B cell (primary cell): Measurements from ENCODE around the gene EML1. TPM values are rescaled to one million over a fixed set of nuclear protein-coding genes. Genes with fewer than 3 reads are reported as not detected.
"Not testable (repeated sequence)": the region's sequence is repeated elsewhere in the genome, so short reads cannot be mapped to it uniquely, and the experiment has no call there.

ENCODE experiments used
- ATAC-seq: fragments of 200-7000 bp; cut with Tn5 transposase; one replicate; pipeline ENCODE4 v1.10.0; 2021; ENCODE audit warnings: low read depth, mild to moderate bottlenecking, moderate number of reproducible peaks, moderate library complexity
- CTCF ChIA-PET: fragments of 350-600 bp; sonication (Branson Sonifier 250); formaldehyde crosslinking; loops from one replicate; lab custom pipeline; 2021; ENCODE audit warnings: antibody characterized with exemption, inconsistent platforms; lab: Charles Lee
- POLR2A ChIA-PET: fragments of 350-600 bp; sonication (Branson Sonifier 250); formaldehyde crosslinking; loops from one replicate; lab custom pipeline; 2021; ENCODE audit warnings: antibody characterized with exemption; lab: Charles Lee
- DNase-seq: peaks from one replicate; pipeline ENCODE4 v3.0.0; 2013
- H2AFZ ChIP-seq: 2 replicates; pipeline ENCODE4 v1.6.1; 2012; ENCODE audit warnings: mild to moderate bottlenecking, low read depth, low read length; ENCODE audit not compliant: insufficient read depth, poor library complexity, severe bottlenecking
- H3K27ac ChIP-seq, 2 donors: 1 replicate in 1 of 2; 2 replicates in 1 of 2; pipeline ENCODE4 v1.5.1; 2012 to 2013; ENCODE audit warnings: low read length in 2 of 2, mild to moderate bottlenecking in 2 of 2, moderate library complexity in 1 of 2
- H3K27me3 ChIP-seq, 4 experiments: fragments of 200-600 bp in 1 of 4; sonication (generic) in 1 of 4; replicated peaks in 1 of 4; 1 replicate in 2 of 4; 2 replicates in 2 of 4; pipeline versions ENCODE4 v1.6.1 to v1.7.0; 2013 to 2016; ENCODE audit warnings: low read length in 3 of 4, mild to moderate bottlenecking in 2 of 4, mixed read lengths in 1 of 4, moderate library complexity in 1 of 4; ENCODE audit not compliant: insufficient read depth in 4 of 4, control insufficient read depth in 3 of 4; ENCODE audit errors: control extremely low read depth in 1 of 4
- H3K36me3 ChIP-seq, 2 experiments: replicated peaks in 1 of 2; 1 replicate in 1 of 2; 2 replicates in 1 of 2; pipeline versions ENCODE4 v1.6.1 to v1.7.1; 2013; ENCODE audit warnings: low read length in 1 of 2; ENCODE audit not compliant: insufficient read depth in 2 of 2, control insufficient read depth in 1 of 2; ENCODE audit errors: control extremely low read depth in 1 of 2, extremely low read depth in 1 of 2
- H3K4me1 ChIP-seq, 2 donors: fragments of 200-600 bp in 1 of 2; sonication (generic) in 1 of 2; 1 replicate in 1 of 2; 2 replicates in 1 of 2; pipeline versions ENCODE4 v1.5.1 to v1.6.1; 2013 to 2017; ENCODE audit warnings: low read length in 2 of 2; ENCODE audit not compliant: control insufficient read depth in 2 of 2, insufficient read depth in 2 of 2
- H3K4me2 ChIP-seq: replicated peaks from 2 replicates; pipeline ENCODE3; 2012; ENCODE audit warnings: mild to moderate bottlenecking, low read depth, low read length; ENCODE audit not compliant: poor library complexity, severe bottlenecking
- H3K4me3 ChIP-seq, 5 experiments: fragments of 200-600 bp in 1 of 5; sonication (generic) in 1 of 5; 1 replicate in 3 of 5; 2 replicates in 2 of 5; pipeline versions ENCODE4 v1.5.1 to v1.7.0; 2011 to 2016; ENCODE audit warnings: low read length in 4 of 5, mild to moderate bottlenecking in 4 of 5, low read depth in 2 of 5, control low read depth in 1 of 5, moderate library complexity in 1 of 5; ENCODE audit not compliant: insufficient read depth in 1 of 5; ENCODE audit errors: control extremely low read depth in 1 of 5, extremely low read depth in 1 of 5
- H3K79me2 ChIP-seq: fragments of 200-600 bp; sonication (generic); one replicate; pipeline ENCODE4 v1.6.0; 2016; ENCODE audit warnings: low read length; ENCODE audit not compliant: control insufficient read depth, insufficient read depth
- H3K9ac ChIP-seq: fragments of 200-600 bp; sonication (generic); 2 replicates; pipeline ENCODE4 v1.6.1; 2017; ENCODE audit warnings: mild to moderate bottlenecking, low read length, moderate library complexity
- H3K9me3 ChIP-seq, 3 donors: one replicate each; pipeline versions ENCODE4 v1.6.1 to v1.7.1; 2013; ENCODE audit warnings: low read length in 2 of 3; ENCODE audit not compliant: control insufficient read depth in 2 of 3, insufficient read depth in 1 of 3; ENCODE audit errors: control extremely low read depth in 1 of 3
- H4K20me1 ChIP-seq: 2 replicates; pipeline ENCODE4 v1.6.0; 2012; ENCODE audit warnings: mild to moderate bottlenecking, low read length; ENCODE audit not compliant: insufficient read depth, control insufficient read depth, poor library complexity, severe bottlenecking
- H3K27ac Mint-ChIP-seq: one replicate; pipeline ENCODE4 v1.8.0; 2021; ENCODE audit warnings: mixed read lengths
- H3K27me3 Mint-ChIP-seq: one replicate; pipeline ENCODE4 v1.8.0; 2021; ENCODE audit warnings: mixed read lengths
- H3K4me1 Mint-ChIP-seq: one replicate; pipeline ENCODE4 v1.8.0; 2021; ENCODE audit warnings: mixed read lengths
- H3K4me3 Mint-ChIP-seq: one replicate; pipeline ENCODE4 v1.8.0; 2021; ENCODE audit warnings: mixed read lengths
- H3K9me3 Mint-ChIP-seq: one replicate; pipeline ENCODE4 v1.8.0; 2022; ENCODE audit warnings: mixed read lengths; ENCODE audit not compliant: insufficient read depth
- EZH2 ChIP-seq: IDR thresholded peaks from 2 replicates; pipeline ENCODE4 v1.6.1; 2012; ENCODE audit warnings: borderline replicate concordance, low read depth, mild to moderate bottlenecking, moderate library complexity, low read length; ENCODE audit not compliant: insufficient read depth, poor library complexity, severe bottlenecking
- WGBS: methylation state at CpG from one replicate; pipeline ENCODE4 v1.1.5; 2013; ENCODE audit warnings: missing lambda C conversion rate; ENCODE audit not compliant: insufficient coverage; 5-methylcytosine and 5-hydroxymethylcytosine counted together
- intact Hi-C: fragments of 100-400 bp; cut with micrococcal nuclease; formaldehyde crosslinking; loops from one replicate; pipeline ENCODE4 v1.10.0; 2022
- polyA plus RNA-seq: library from polyadenylated mRNA; depleted of rRNA; stranded (reverse); fragments of >200 nt; gene quantifications from 2 replicates; pipeline ENCODE4 v1.2.3, GENCODE V29; 2012
- total RNA-seq, 2 donors: library from RNA; stranded (reverse); fragments of 120-200 nt in 1 of 2; gene quantifications; 1 replicate in 1 of 2; 2 replicates in 1 of 2; pipeline versions ENCODE4 v1.2.3 to v1.2.4, GENCODE V29; 2013 to 2022
- TF ChIP-seq, protein P1 (sequence below): fragments of 200-600 bp; IDR thresholded peaks from one replicate; pipeline ENCODE4 v1.8.0; 2022; ENCODE audit warnings: antibody characterized with exemption, mild to moderate bottlenecking

Gene EML1
- total and polyA plus RNA-seq, 2 donors (not counting 1 experiment from before 2014, with no cell fraction given), result not detected

DNA sequence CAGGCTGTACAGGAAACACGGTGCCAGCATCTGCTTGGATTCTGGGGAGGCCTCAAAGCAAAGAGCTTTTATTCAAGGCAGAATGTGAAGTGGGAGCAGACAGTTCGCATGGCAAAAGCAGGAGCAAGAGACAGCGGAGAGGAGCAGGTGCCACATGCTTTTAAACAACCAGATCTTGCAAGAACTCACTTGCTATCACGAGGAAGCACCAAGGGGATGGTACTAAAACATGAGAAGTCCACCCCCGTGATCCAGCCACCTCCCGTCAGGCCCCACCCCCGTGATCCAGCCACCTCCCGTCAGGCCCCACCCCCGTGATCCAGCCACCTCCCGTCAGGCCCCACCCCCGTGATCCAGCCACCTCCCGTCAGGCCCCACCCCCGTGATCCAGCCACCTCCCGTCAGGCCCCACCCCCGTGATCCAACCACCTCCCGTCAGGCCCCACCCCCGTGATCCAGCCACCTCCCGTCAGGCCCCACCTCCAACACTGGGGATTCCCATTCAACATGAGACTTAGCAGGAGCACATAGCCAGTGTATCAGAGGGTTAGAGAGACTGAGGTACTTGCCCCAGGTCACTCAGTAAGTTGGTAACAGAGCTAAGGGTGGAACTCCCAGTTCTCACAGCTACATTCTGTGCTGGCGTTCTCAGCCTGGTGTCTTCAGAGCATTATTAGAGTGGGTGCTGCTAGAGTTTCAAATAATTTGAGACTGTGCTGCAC, 156.0 kb downstream of the EML1 start:
- Mint-ChIP-seq H3K4me1 (peaks cover 13% of the 10 kb centered on the region), H3K27me3 (peaks cover 25% of the 10 kb centered on the region)
- H3K9ac ChIP-seq, H3K4me3 ChIP-seq, intact Hi-C loops, H2AFZ ChIP-seq, DNase-seq, H3K9me3 Mint-ChIP-seq, H3K27ac Mint-ChIP-seq, H3K4me2 ChIP-seq, H4K20me1 ChIP-seq, ATAC-seq, H3K4me3 Mint-ChIP-seq, H3K79me2 ChIP-seq, POLR2A ChIA-PET, H3K36me3 ChIP-seq, H3K27ac ChIP-seq: not testable (repeated sequence)
- Histone ChIP-seq H3K9me3 (peaks cover 0 to 12% (median 0%) of the 10 kb centered on the region in 3 donors), H3K4me1 (peaks cover 10 to 11% of the 10 kb centered on the region in 2 donors), H3K27me3 (peaks cover 0 to 32% (median 10%) of the 10 kb centered on the region in 4 experiments)
- CTCF ChIA-PET, result interaction anchor here (0.7 to 1.2 kb wide), 2 partner anchors 16 to 343 kb away, joined by 3 to 4 read pairs; no protein-coding TSS in a partner anchor
- WGBS, result 80% methylated on average over 8 of the region's 19 CpGs

DNA sequence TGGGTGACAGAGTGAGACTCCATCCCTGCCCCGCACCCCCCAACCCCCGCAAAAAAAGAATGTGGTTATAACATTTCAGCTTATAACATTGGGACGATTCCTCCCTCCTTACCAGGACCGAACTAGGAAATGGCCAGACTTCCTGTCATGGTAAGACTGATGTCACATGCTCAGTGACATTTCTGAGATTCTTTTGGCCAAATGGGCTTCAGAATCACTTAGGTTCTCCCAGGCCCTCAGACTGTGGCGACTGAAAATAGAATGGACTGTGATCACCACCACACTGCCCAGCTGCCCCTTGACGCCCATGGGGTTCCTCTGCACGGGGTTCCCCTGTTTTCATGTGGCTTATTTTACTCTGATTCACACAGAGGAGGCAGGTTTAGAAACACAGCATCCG, 157.0 kb downstream of the EML1 start:
- intact Hi-C loops, result no loop called here
- Histone ChIP-seq H3K27ac (no peak overlapping the region), H3K36me3 (no peaks in the 10 kb centered on the region), H4K20me1 (no peaks in the 10 kb centered on the region), H3K4me3 (no peak overlapping the region), H3K9me3 (peaks cover 0 to 12% (median 0%) of the 10 kb centered on the region in 3 donors), H3K79me2 (no peaks in the 10 kb centered on the region), H3K27me3 (peaks cover 0 to 32% (median 10%) of the 10 kb centered on the region in 4 experiments), H3K4me1 (peaks cover 10 to 11% of the 10 kb centered on the region in 2 donors), H2AFZ (no peak overlapping the region), H3K9ac (no peak overlapping the region), H3K4me2 (no peak overlapping the region)
- no peak for TF ChIP-seq EZH2
- TF ChIP-seq, protein P1, sequence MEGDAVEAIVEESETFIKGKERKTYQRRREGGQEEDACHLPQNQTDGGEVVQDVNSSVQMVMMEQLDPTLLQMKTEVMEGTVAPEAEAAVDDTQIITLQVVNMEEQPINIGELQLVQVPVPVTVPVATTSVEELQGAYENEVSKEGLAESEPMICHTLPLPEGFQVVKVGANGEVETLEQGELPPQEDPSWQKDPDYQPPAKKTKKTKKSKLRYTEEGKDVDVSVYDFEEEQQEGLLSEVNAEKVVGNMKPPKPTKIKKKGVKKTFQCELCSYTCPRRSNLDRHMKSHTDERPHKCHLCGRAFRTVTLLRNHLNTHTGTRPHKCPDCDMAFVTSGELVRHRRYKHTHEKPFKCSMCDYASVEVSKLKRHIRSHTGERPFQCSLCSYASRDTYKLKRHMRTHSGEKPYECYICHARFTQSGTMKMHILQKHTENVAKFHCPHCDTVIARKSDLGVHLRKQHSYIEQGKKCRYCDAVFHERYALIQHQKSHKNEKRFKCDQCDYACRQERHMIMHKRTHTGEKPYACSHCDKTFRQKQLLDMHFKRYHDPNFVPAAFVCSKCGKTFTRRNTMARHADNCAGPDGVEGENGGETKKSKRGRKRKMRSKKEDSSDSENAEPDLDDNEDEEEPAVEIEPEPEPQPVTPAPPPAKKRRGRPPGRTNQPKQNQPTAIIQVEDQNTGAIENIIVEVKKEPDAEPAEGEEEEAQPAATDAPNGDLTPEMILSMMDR, result no peak
- ChIA-PET POLR2A (no interaction called here), CTCF (no interaction called here)
- H3K27ac Mint-ChIP-seq, result no peak overlapping the region
- peaks cover 13% of the 10 kb centered on the region for H3K4me1 Mint-ChIP-seq
- H3K4me3 Mint-ChIP-seq, result no peak overlapping the region
- DNase-seq, result no peak
- ATAC-seq, result no peak
- WGBS, result 84% methylated on average over 8 of the region's 8 CpGs
- no peaks in the 10 kb centered on the region for H3K9me3 Mint-ChIP-seq
- H3K27me3 Mint-ChIP-seq, result peaks cover 22% of the 10 kb centered on the region
